ENCODE data around the gene YIPF3. TPM values are rescaled to one million over a fixed set of nuclear protein-coding genes. Genes with fewer than 3 reads are reported as not detected.
"Not testable (repeated sequence)": the region's sequence is repeated elsewhere in the genome, so short reads cannot be mapped to it uniquely, and the experiment has no call there.

The YIPF3 gene
- total RNA-seq = 10 to 100 TPM; 32.6 to 33.9 TPM

- ChIA-PET POLR2A (interaction anchor here (0.6 to 8.0 kb wide), 20 partner anchors 9 to 731 kb away, joined by 3 to 91 read pairs (median 6); partner anchors contain the start of genes CNPY3, DLK2, DNPH1 and LRRC73), CTCF (interaction anchor here (1.0 to 6.5 kb wide), 4 partner anchors 10 to 92 kb away, joined by 3 to 59 read pairs (median 6); partner anchors contain the start of gene TJAP1)
- no peak for TF ChIP-seq CTCF (IDR thresholded peaks at IDR 0.05)
- H3K4me1 Mint-ChIP-seq (ENCODE audit: low read depth) = peaks cover 34% of the 10 kb centered on the region
- H3K27me3 Mint-ChIP-seq = no peaks in the 10 kb centered on the region
- H3K4me3 Mint-ChIP-seq = no peak within 1 kb of the TSS
- no peak within 1 kb of the TSS for H3K27ac Mint-ChIP-seq
- intact Hi-C loops (cut with micrococcal nuclease) = no loop called here
- ATAC-seq = peak; percentile 93
- peak; percentile 99 for DNase-seq
- peaks cover 23% of the 10 kb centered on the region for H3K36me3 Mint-ChIP-seq (ENCODE audit: low read depth)
- H3K9me3 Mint-ChIP-seq = no peaks in the 10 kb centered on the region
Measured at GRCh38 chr6:43516697-43517504, at the start of gene YIPF3, which contains the start of gene POLR1C. Gene YIPF3, minus strand, starts transcription at chr6:43516926. Its CDS starts 119 bp downstream, at chr6:43516807. Gene POLR1C, plus strand, starts transcription at chr6:43517089. Its CDS starts 21 bp downstream, at chr6:43517110.

- ChIA-PET POLR2A (interaction anchor here (1.2 to 1.8 kb wide), 3 partner anchors 15 to 36 kb away, joined by 3 to 5 read pairs (median 4); no protein-coding TSS in a partner anchor), CTCF (interaction anchor here (0.8 kb wide), 1 partner anchor 11 kb away, joined by 3 read pairs; no protein-coding TSS in a partner anchor)
- DNase-seq (no peak), ATAC-seq (no peak)
- no peak overlapping the region for H3K27ac Mint-ChIP-seq
- peaks cover 66% of the 10 kb centered on the region for H3K36me3 Mint-ChIP-seq (ENCODE audit: low read depth)
- no peak for TF ChIP-seq CTCF (IDR thresholded peaks at IDR 0.05)
- intact Hi-C loops (cut with micrococcal nuclease) = no loop called here
- H3K4me3 Mint-ChIP-seq = no peak overlapping the region
- H3K4me1 Mint-ChIP-seq (ENCODE audit: low read depth) = no peaks in the 10 kb centered on the region
- no peaks in the 10 kb centered on the region for H3K9me3 Mint-ChIP-seq
- no peaks in the 10 kb centered on the region for H3K27me3 Mint-ChIP-seq
Measured at GRCh38 chr6:43559328-43559727, 42.6 kb upstream of the YIPF3 start.

- DNase-seq; H3K4me1 Mint-ChIP-seq (ENCODE audit: low read depth); ATAC-seq; intact Hi-C loops (cut with micrococcal nuclease); H3K27me3 Mint-ChIP-seq; H3K9me3 Mint-ChIP-seq; H3K27ac Mint-ChIP-seq; POLR2A ChIA-PET; CTCF ChIA-PET; H3K4me3 Mint-ChIP-seq: not testable (repeated sequence)
- H3K36me3 Mint-ChIP-seq (ENCODE audit: low read depth) = peaks cover 67% of the 10 kb centered on the region
Measured at GRCh38 chr6:43557620-43558019, 40.9 kb upstream of the YIPF3 start.

GRCh38 chr6:43547222-43547621 lies 30.5 kb upstream of the YIPF3 start:
- no peaks in the 10 kb centered on the region for H3K4me1 Mint-ChIP-seq (ENCODE audit: low read depth)
- ChIA-PET POLR2A (interaction anchor here (0.8 to 4.5 kb wide), 3 partner anchors 16 to 29 kb away, joined by 3 to 18 read pairs (median 4); partner anchors contain the start of genes POLR1C and YIPF3), CTCF (interaction anchor here (0.7 to 3.5 kb wide), 3 partner anchors 19 to 1559 kb away, joined by 3 to 16 read pairs (median 3); no protein-coding TSS in a partner anchor)
- H3K4me3 Mint-ChIP-seq = no peak overlapping the region
- no peak overlapping the region for H3K27ac Mint-ChIP-seq
- TF ChIP-seq CTCF (IDR thresholded peaks at IDR 0.05) = no peak
- intact Hi-C loops (cut with micrococcal nuclease) = no loop called here
- H3K36me3 Mint-ChIP-seq (ENCODE audit: low read depth) = peaks cover 65% of the 10 kb centered on the region
- H3K27me3 Mint-ChIP-seq = no peaks in the 10 kb centered on the region
- no peak for DNase-seq
- no peak for ATAC-seq
- H3K9me3 Mint-ChIP-seq = no peaks in the 10 kb centered on the region

GRCh38 chr6:43544461-43544860 lies 27.7 kb upstream of the YIPF3 start:
- CTCF ChIA-PET = interaction anchor here (1.7 kb wide), 1 partner anchor 13 kb away, joined by 4 read pairs; no protein-coding TSS in a partner anchor
- no peak for ATAC-seq
- H3K36me3 Mint-ChIP-seq (ENCODE audit: low read depth) = peaks cover 59% of the 10 kb centered on the region

More at GRCh38 chr6:43544461-43544860, 27.7 kb upstream of the YIPF3 start:
- intact Hi-C loops (cut with micrococcal nuclease) = no loop called here
- DNase-seq = no peak
- H3K9me3 Mint-ChIP-seq = no peaks in the 10 kb centered on the region
- no peak overlapping the region for H3K27ac Mint-ChIP-seq
- no peak overlapping the region for H3K4me3 Mint-ChIP-seq
- POLR2A ChIA-PET = interaction anchor here (0.9 to 4.5 kb wide), 7 partner anchors 8 to 29 kb away, joined by 3 to 18 read pairs (median 3); partner anchors contain the start of genes POLR1C and YIPF3
- H3K27me3 Mint-ChIP-seq = no peaks in the 10 kb centered on the region
- no peak for TF ChIP-seq CTCF (IDR thresholded peaks at IDR 0.05)
- H3K4me1 Mint-ChIP-seq (ENCODE audit: low read depth) = no peaks in the 10 kb centered on the region

All from activated CD8-positive, alpha-beta T cell treated with anti-CD3 and anti-CD28 coated beads for 36 hours (primary cell).